Measurements from ENCODE around the gene SLC12A7.
"Not testable (repeated sequence)": the region's sequence is repeated elsewhere in the genome, so short reads cannot be mapped to it uniquely, and the experiment has no call there.

SLC12A7 gene

GRCh38 chr5:1111727-1112289 lies at the start of gene SLC12A7:
TSS of gene SLC12A7 (minus strand) at chr5:1112063. CDS start at chr5:1111991, 72 bp downstream.
- in situ Hi-C loops (cut with HindIII; ENCODE audit: low sequenced_read_pairs), result no loop called here
- DNase-seq (ENCODE audit: low read depth, low spot score), result no peak
- peak within 1 kb of the TSS; percentile 47 for H3K4me3 ChIP-seq (ENCODE audit: low read depth, low read length)
- TF ChIP-seq, protein P1, sequence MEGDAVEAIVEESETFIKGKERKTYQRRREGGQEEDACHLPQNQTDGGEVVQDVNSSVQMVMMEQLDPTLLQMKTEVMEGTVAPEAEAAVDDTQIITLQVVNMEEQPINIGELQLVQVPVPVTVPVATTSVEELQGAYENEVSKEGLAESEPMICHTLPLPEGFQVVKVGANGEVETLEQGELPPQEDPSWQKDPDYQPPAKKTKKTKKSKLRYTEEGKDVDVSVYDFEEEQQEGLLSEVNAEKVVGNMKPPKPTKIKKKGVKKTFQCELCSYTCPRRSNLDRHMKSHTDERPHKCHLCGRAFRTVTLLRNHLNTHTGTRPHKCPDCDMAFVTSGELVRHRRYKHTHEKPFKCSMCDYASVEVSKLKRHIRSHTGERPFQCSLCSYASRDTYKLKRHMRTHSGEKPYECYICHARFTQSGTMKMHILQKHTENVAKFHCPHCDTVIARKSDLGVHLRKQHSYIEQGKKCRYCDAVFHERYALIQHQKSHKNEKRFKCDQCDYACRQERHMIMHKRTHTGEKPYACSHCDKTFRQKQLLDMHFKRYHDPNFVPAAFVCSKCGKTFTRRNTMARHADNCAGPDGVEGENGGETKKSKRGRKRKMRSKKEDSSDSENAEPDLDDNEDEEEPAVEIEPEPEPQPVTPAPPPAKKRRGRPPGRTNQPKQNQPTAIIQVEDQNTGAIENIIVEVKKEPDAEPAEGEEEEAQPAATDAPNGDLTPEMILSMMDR (IDR thresholded peaks at IDR 0.05; ENCODE audit: low read depth, low read length), result no peak

- in situ Hi-C loops (cut with HindIII; ENCODE audit: low sequenced_read_pairs), result no loop called here
- H3K4me3 ChIP-seq (ENCODE audit: low read depth, low read length), result no peak overlapping the region
- DNase-seq (ENCODE audit: low read depth, low spot score), result no peak
- TF ChIP-seq, protein P1 (IDR thresholded peaks at IDR 0.05; ENCODE audit: low read depth, low read length), result no peak
Observed at GRCh38 chr5:1161108-1161832, 49.4 kb upstream of the SLC12A7 start.

GRCh38 chr5:1159774-1160406 lies 48.0 kb upstream of the SLC12A7 start:
- in situ Hi-C loops (cut with HindIII; ENCODE audit: low sequenced_read_pairs), result no loop called here
- no peak overlapping the region for H3K4me3 ChIP-seq (ENCODE audit: low read depth, low read length)
- TF ChIP-seq, protein P1 (IDR thresholded peaks at IDR 0.05; ENCODE audit: low read depth, low read length), result no peak
- DNase-seq (ENCODE audit: low read depth, low spot score), result no peak

DNA sequence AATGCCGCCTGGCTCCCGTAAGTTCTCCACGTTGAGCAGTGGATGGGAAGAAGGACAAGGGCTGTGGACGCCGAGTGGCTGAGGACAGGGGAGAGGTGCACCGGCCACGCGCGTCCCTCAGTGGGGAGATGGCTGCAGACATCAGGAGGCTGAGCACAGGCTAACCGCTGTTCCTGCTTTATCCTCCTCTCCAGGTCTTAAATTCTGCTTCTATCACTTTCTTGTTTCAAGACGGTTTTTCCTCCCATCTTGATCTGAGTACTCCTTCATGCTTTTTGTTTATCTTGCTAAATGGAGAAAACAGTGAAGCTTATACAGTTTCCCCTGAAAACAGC lies 47.4 kb upstream of the SLC12A7 start:
- DNase-seq (ENCODE audit: low read depth, low spot score), result no peak
- no peak overlapping the region for H3K4me3 ChIP-seq (ENCODE audit: low read depth, low read length)
- in situ Hi-C loops (cut with HindIII; ENCODE audit: low sequenced_read_pairs), result no loop called here
- TF ChIP-seq, protein P1 (IDR thresholded peaks at IDR 0.05; ENCODE audit: low read depth, low read length), result no peak

GRCh38 chr5:1158647-1159340 lies 46.9 kb upstream of the SLC12A7 start:
- no peak for DNase-seq (ENCODE audit: low read depth, low spot score)
- in situ Hi-C loops (cut with HindIII; ENCODE audit: low sequenced_read_pairs), result no loop called here
- no peak overlapping the region for H3K4me3 ChIP-seq (ENCODE audit: low read depth, low read length)
- TF ChIP-seq, protein P1 (IDR thresholded peaks at IDR 0.05; ENCODE audit: low read depth, low read length), result no peak

- in situ Hi-C loops (cut with HindIII; ENCODE audit: low sequenced_read_pairs); H3K4me3 ChIP-seq (ENCODE audit: low read depth, low read length); DNase-seq (ENCODE audit: low read depth, low spot score): not testable (repeated sequence)
Observed at GRCh38 chr5:1157461-1157986, 45.7 kb upstream of the SLC12A7 start.
